Upper lobe of left lung (tissue), 4 donors: Measurements from ENCODE around the gene TDRD1.

Source experiments
- CTCF ChIP-seq, 6 experiments: fragments of 450-650 bp in 4 of 6; fragments of 200-600 bp in 2 of 6; sonication (generic) in 2 of 6; IDR thresholded peaks; one replicate each; pipeline ENCODE4 v1.5.1; 2016 to 2019; ENCODE audit warnings: antibody characterized with exemption in 6 of 6
- EP300 ChIP-seq, 4 donors: sonication (generic); formaldehyde crosslinking; IDR thresholded peaks; one replicate each; pipeline ENCODE4 v1.5.1; 2017; ENCODE audit warnings: antibody characterized with exemption in 4 of 4, control low read depth in 2 of 4

- TF ChIP-seq EP300 (IDR thresholded peaks at IDR 0.05): no peak
- TF ChIP-seq CTCF (IDR thresholded peaks at IDR 0.05): no peak
Observed at GRCh38 chr10:114140036-114140435, 39.1 kb upstream of the TDRD1 start.
